Trophoblast cell (in vitro differentiated cells and primary cell): Measurements from ENCODE around the gene HTT.

Source experiments
- DNase-seq, 2 donors: peaks; one replicate each; pipeline ENCODE4 v3.0.0-alpha.2; 2016
- H2AFZ ChIP-seq: 2 replicates; pipeline ENCODE4 v1.6.1; 2013; ENCODE audit warnings: low read length, moderate library complexity, mild to moderate bottlenecking; ENCODE audit not compliant: insufficient read depth, poor library complexity
- H2AK5ac ChIP-seq: 2 replicates; pipeline ENCODE4 v1.6.1; 2013; ENCODE audit warnings: mild to moderate bottlenecking, low read length
- H2BK120ac ChIP-seq: 2 replicates; pipeline ENCODE4 v1.6.1; 2013; ENCODE audit warnings: low read length, mild to moderate bottlenecking, moderate library complexity; ENCODE audit not compliant: insufficient read depth, poor library complexity
- H2BK12ac ChIP-seq: 2 replicates; pipeline ENCODE4 v1.6.1; 2013; ENCODE audit warnings: mild to moderate bottlenecking, low read length, moderate library complexity
- H2BK5ac ChIP-seq: 2 replicates; pipeline ENCODE4 v1.6.1; 2013; ENCODE audit warnings: low read length, low read depth, moderate library complexity, mild to moderate bottlenecking; ENCODE audit not compliant: poor library complexity
- H3K14ac ChIP-seq: 2 replicates; pipeline ENCODE4 v1.6.1; 2013; ENCODE audit warnings: mild to moderate bottlenecking, low read length
- H3K18ac ChIP-seq: 2 replicates; pipeline ENCODE4 v1.6.1; 2013; ENCODE audit warnings: mild to moderate bottlenecking, low read length
- H3K23ac ChIP-seq: 2 replicates; pipeline ENCODE4 v1.6.1; 2013; ENCODE audit warnings: low read length
- H3K27ac ChIP-seq: 2 replicates; pipeline ENCODE4 v1.5.1; 2013; ENCODE audit warnings: low read depth, mild to moderate bottlenecking, inconsistent platforms, low read length, moderate library complexity
- H3K27me3 ChIP-seq: 2 replicates; pipeline ENCODE4 v1.6.1; 2013; ENCODE audit warnings: inconsistent platforms, mild to moderate bottlenecking, low read length, moderate library complexity; ENCODE audit not compliant: insufficient read depth
- H3K36me3 ChIP-seq, 2 experiments: 1 replicate in 1 of 2; 2 replicates in 1 of 2; pipeline ENCODE4 v1.6.1; 2013; ENCODE audit warnings: low read length in 2 of 2, mild to moderate bottlenecking in 2 of 2, moderate library complexity in 1 of 2; ENCODE audit not compliant: insufficient read depth in 2 of 2, control insufficient read depth in 1 of 2
- H3K4ac ChIP-seq: 2 replicates; pipeline ENCODE4 v1.6.1; 2013; ENCODE audit warnings: low read depth, mild to moderate bottlenecking, low read length, moderate library complexity
- H3K4me1 ChIP-seq, 2 experiments: 1 replicate in 1 of 2; 2 replicates in 1 of 2; pipeline ENCODE4 v1.6.1; 2013; ENCODE audit warnings: low read length in 2 of 2, mild to moderate bottlenecking in 2 of 2, moderate library complexity in 1 of 2; ENCODE audit not compliant: insufficient read depth in 2 of 2, control insufficient read depth in 1 of 2
- H3K4me2 ChIP-seq: 2 replicates; pipeline ENCODE4 v1.6.1; 2013; ENCODE audit warnings: inconsistent platforms, mild to moderate bottlenecking, low read length, moderate library complexity
- H3K4me3 ChIP-seq: 2 replicates; pipeline ENCODE4 v1.5.1; 2013; ENCODE audit warnings: mild to moderate bottlenecking, low read depth, low read length, inconsistent platforms
- H3K79me1 ChIP-seq: one replicate; pipeline ENCODE4 v1.6.1; 2013; ENCODE audit warnings: low read length
- H3K79me2 ChIP-seq: 2 replicates; pipeline ENCODE4 v1.6.1; 2013; ENCODE audit warnings: low read length, mild to moderate bottlenecking; ENCODE audit not compliant: control insufficient read depth, insufficient read depth, poor library complexity
- H3K9ac ChIP-seq: 2 replicates; pipeline ENCODE4 v1.6.1; 2013; ENCODE audit warnings: mild to moderate bottlenecking, low read length
- H3K9me3 ChIP-seq: 2 replicates; pipeline ENCODE4 v1.6.1; 2013; ENCODE audit warnings: low read depth, mild to moderate bottlenecking, control low read depth, inconsistent platforms, low read length; ENCODE audit not compliant: insufficient read depth
- H4K12ac ChIP-seq: 2 replicates; pipeline ENCODE4 v1.6.1; 2013; ENCODE audit warnings: low read depth, mild to moderate bottlenecking, low read length, moderate library complexity
- H4K8ac ChIP-seq: 2 replicates; pipeline ENCODE4 v1.6.1; 2013; ENCODE audit warnings: low read depth, mild to moderate bottlenecking, low read length, moderate library complexity
- H4K91ac ChIP-seq: one replicate; pipeline ENCODE4 v1.6.1; 2013; ENCODE audit warnings: low read depth, mild to moderate bottlenecking, low read length, moderate library complexity
- WGBS: extraction: QIAGEN DNeasy Blood & Tissue Kit; methylation state at CpG from one replicate; pipeline ENCODE4 v1.1.7; 2013; ENCODE audit warnings: missing lambda C conversion rate; ENCODE audit not compliant: insufficient read length, insufficient coverage; ENCODE audit errors: extremely low coverage; 5-methylcytosine and 5-hydroxymethylcytosine counted together

The HTT gene

DNA sequence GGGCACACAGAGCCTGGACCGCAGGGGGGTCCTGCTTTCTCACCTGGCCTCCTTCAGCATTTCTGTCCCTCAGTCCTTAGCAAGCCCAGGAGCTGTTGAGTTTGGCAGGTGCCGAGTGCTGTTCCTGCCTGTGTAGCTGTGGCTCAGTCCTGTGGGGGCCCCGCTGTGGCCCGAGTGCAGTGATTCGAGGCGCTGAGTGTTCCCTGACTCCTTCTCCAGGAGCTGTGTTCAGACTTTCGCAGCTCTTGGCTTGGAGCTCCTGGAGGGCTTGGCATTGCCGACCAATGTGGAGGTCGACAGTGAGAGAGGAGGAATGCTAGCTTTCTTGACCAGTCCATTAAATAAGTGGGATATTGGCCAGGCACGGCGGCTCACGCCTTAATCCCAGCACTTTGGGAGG, 124.4 kb downstream of the HTT start:
- Histone ChIP-seq H4K91ac (no peak overlapping the region), H3K4me3 (no peak overlapping the region), H2BK12ac (no peak overlapping the region), H3K4me1 (no peaks in the 10 kb centered on the region), H3K23ac (no peak overlapping the region), H2AFZ (no peak overlapping the region), H4K12ac (no peak overlapping the region), H2BK5ac (no peak overlapping the region), H3K79me1 (no peaks in the 10 kb centered on the region), H4K8ac (no peak overlapping the region), H3K9ac (no peak overlapping the region), H3K4me2 (no peak overlapping the region), H3K18ac (no peak overlapping the region), H3K27me3 (no peaks in the 10 kb centered on the region), H3K14ac (no peak overlapping the region), H3K9me3 (no peaks in the 10 kb centered on the region), H2AK5ac (no peak overlapping the region), H2BK120ac (no peak overlapping the region), H3K27ac (no peak overlapping the region), H3K4ac (no peak overlapping the region), H3K36me3 (peaks cover 37 to 45% of the 10 kb centered on the region in 2 experiments), H3K79me2 (no peaks in the 10 kb centered on the region)
- no peak for DNase-seq
- WGBS, result no CpG with 5 or more reads among the region's 12 CpGs

DNA sequence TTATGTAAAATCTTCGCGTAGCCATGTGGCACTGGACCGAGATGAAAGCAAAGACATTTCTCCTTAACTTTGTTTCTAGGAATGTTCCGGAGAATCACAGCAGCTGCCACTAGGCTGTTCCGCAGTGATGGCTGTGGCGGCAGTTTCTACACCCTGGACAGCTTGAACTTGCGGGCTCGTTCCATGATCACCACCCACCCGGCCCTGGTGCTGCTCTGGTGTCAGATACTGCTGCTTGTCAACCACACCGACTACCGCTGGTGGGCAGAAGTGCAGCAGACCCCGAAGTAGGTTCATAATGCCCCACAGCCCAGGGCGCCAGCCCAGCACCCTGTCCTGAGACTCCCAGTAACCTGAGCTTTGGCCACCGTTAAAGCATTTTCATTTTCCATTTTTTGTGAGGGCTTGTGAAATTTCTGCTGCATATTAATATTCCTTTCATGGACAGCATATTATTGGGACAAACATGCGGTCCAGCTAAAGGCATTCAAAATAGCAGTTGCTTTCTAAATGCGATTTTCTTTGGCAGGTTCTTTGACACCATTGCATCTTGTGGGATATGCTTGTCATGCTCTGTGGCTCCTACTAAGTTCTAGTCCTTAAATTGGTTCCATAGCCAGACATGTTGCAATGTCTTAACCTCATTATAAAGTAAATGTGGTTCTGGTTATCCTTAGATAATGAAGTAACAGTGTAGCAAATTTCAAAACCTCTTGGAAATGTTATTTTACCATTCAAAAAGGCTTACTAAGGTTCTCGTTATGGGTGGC, 125.4 kb downstream of the HTT start:
- WGBS, result no CpG with 5 or more reads among the region's 17 CpGs
- no peak overlapping the region for H3K27ac ChIP-seq
- no peak overlapping the region for H2BK12ac ChIP-seq
- H3K4ac ChIP-seq, result no peak overlapping the region
- H2AK5ac ChIP-seq, result no peak overlapping the region
- no peak overlapping the region for H3K23ac ChIP-seq
- no peak overlapping the region for H3K18ac ChIP-seq
- H4K8ac ChIP-seq, result no peak overlapping the region
- H3K36me3 ChIP-seq, result peaks cover 34 to 45% of the 10 kb centered on the region in 2 experiments
- H2BK5ac ChIP-seq, result no peak overlapping the region
- no peak overlapping the region for H2AFZ ChIP-seq
- no peak overlapping the region for H3K4me2 ChIP-seq
- H3K4me3 ChIP-seq, result peak overlapping the region; percentile 2
- H4K12ac ChIP-seq, result no peak overlapping the region
- no peaks in the 10 kb centered on the region for H3K4me1 ChIP-seq
- H4K91ac ChIP-seq, result no peak overlapping the region
- no peak overlapping the region for H3K9ac ChIP-seq
- no peaks in the 10 kb centered on the region for H3K9me3 ChIP-seq
- no peak overlapping the region for H3K14ac ChIP-seq
- H3K79me2 ChIP-seq, result no peaks in the 10 kb centered on the region
- no peaks in the 10 kb centered on the region for H3K27me3 ChIP-seq
- H2BK120ac ChIP-seq, result no peak overlapping the region
- DNase-seq, result no peak
- H3K79me1 ChIP-seq, result no peaks in the 10 kb centered on the region

DNA sequence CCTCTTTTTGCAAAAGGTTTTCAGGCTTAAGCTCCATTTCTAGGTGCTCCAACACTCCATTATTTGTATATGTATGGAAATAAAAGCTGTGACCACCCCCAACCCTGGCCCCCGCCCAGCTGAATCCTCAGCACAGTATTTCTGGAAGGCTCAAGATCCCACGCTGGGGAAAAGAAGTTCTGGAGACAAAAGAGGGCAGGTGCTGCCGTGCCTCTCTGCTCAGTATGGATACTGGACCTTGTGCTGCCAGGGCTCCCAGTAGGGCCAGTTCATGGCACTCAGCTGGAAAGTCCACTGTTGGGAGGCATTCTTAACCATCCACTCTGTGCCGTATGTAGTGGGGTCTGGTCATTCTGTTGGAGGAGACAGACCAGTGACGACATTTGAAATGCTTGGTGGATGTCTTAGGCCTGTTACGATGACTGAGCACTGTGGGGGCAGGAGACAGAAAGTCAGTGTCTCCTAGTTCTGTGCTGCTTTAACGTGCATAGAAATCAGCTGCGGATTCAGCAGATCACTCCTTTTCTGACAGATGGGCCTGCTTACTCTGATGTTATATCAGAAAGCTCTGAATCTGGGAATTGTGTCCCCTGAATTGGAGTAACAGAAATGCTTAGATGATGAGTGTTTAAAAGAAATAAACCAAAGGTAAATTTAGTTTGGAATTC, 126.1 kb downstream of the HTT start:
- no CpG with 5 or more reads among the region's 8 CpGs for WGBS
- Histone ChIP-seq H3K4me1 (no peaks in the 10 kb centered on the region), H3K79me2 (no peaks in the 10 kb centered on the region), H4K8ac (no peak overlapping the region), H2BK120ac (no peak overlapping the region), H2AFZ (no peak overlapping the region), H3K4me2 (no peak overlapping the region), H4K91ac (no peak overlapping the region), H3K27me3 (no peaks in the 10 kb centered on the region), H3K27ac (no peak overlapping the region), H3K36me3 (peaks cover 29 to 40% of the 10 kb centered on the region in 2 experiments), H3K9me3 (no peaks in the 10 kb centered on the region), H3K4me3 (no peak overlapping the region), H3K9ac (no peak overlapping the region), H2BK5ac (no peak overlapping the region), H2AK5ac (no peak overlapping the region), H3K4ac (no peak overlapping the region), H3K18ac (no peak overlapping the region), H3K79me1 (no peaks in the 10 kb centered on the region), H4K12ac (no peak overlapping the region), H3K14ac (no peak overlapping the region), H3K23ac (no peak overlapping the region), H2BK12ac (no peak overlapping the region)
- DNase-seq, result no peak

- Histone ChIP-seq H2AFZ (no peak overlapping the region), H2BK12ac (no peak overlapping the region), H3K79me1 (no peaks in the 10 kb centered on the region), H3K23ac (no peak overlapping the region), H2AK5ac (no peak overlapping the region), H3K18ac (no peak overlapping the region), H3K27ac (no peak overlapping the region), H4K8ac (no peak overlapping the region), H4K91ac (no peak overlapping the region), H3K4ac (no peak overlapping the region), H3K27me3 (no peaks in the 10 kb centered on the region), H2BK120ac (no peak overlapping the region), H3K4me1 (no peaks in the 10 kb centered on the region), H4K12ac (no peak overlapping the region), H3K4me3 (no peak overlapping the region), H3K36me3 (peaks cover 26 to 45% of the 10 kb centered on the region in 2 experiments), H3K14ac (no peak overlapping the region), H3K79me2 (no peaks in the 10 kb centered on the region), H3K9ac (no peak overlapping the region), H3K9me3 (no peaks in the 10 kb centered on the region), H2BK5ac (no peak overlapping the region), H3K4me2 (no peak overlapping the region)
- no CpG with 5 or more reads among the region's 11 CpGs for WGBS
- DNase-seq, result no peak
These were observed 127.5 kb downstream of the HTT start for GRCh38 chr4:3201718-3202702.
